Activated CD8-positive, alpha-beta T cell treated with anti-CD3 and anti-CD28 coated beads, Interleukin-2, amount 10 ng/mL, durations not matched to agents 7 days and 5 days (primary cell): ENCODE results near the gene CALHM4. TPM values are rescaled to one million over a fixed set of nuclear protein-coding genes. Genes with fewer than 3 reads are reported as not detected.

Source experiments
- ATAC-seq: fragments of 150-1000 bp; cut with Tn5 transposase; one replicate; pipeline ENCODE4 v1.10.0; 2021; ENCODE audit warnings: moderate library complexity
- CTCF ChIA-PET: fragments of 350-600 bp; sonication (Branson Sonifier 250); formaldehyde crosslinking; loops from one replicate; lab custom pipeline; 2021; ENCODE audit warnings: antibody characterized with exemption; lab: Charles Lee
- POLR2A ChIA-PET: fragments of 350-600 bp; sonication (Branson Sonifier 250); formaldehyde crosslinking; loops from one replicate; lab custom pipeline; 2021; ENCODE audit warnings: antibody characterized with exemption; lab: Charles Lee
- DNase-seq: peaks from one replicate; pipeline ENCODE4 v3.0.0-alpha.2; 2020
- H3K27ac Mint-ChIP-seq: one replicate; pipeline ENCODE4 v1.8.0; 2021; ENCODE audit warnings: mild to moderate bottlenecking, mixed read lengths
- H3K27me3 Mint-ChIP-seq: one replicate; pipeline ENCODE4 v1.8.0; 2021; ENCODE audit warnings: low read depth, mixed read lengths
- H3K36me3 Mint-ChIP-seq: one replicate; pipeline ENCODE4 v1.8.0; 2021; ENCODE audit warnings: low read depth, mixed read lengths
- H3K4me1 Mint-ChIP-seq: one replicate; pipeline ENCODE4 v1.8.0; 2021; ENCODE audit warnings: low read depth, mixed read lengths
- H3K4me3 Mint-ChIP-seq: one replicate; pipeline ENCODE4 v1.8.0; 2021; ENCODE audit warnings: mild to moderate bottlenecking, mixed read lengths
- H3K9me3 Mint-ChIP-seq: one replicate; pipeline ENCODE4 v1.8.0; 2022; ENCODE audit warnings: mixed read lengths; ENCODE audit not compliant: insufficient read depth
- total RNA-seq, 2 experiments: library from RNA; stranded (reverse); gene quantifications; one replicate each; pipeline ENCODE4 v1.2.3, GENCODE V29; 2021

Gene CALHM4
- total RNA-seq, 2 experiments from 2014 or later: not detected

- no peak for DNase-seq
- POLR2A ChIA-PET: interaction anchor here (0.6 to 1.1 kb wide), 3 partner anchors 9 to 285 kb away, joined by 3 to 6 read pairs (median 3); no protein-coding TSS in a partner anchor
- Mint-ChIP-seq H3K27ac (no peak overlapping the region), H3K27me3 (peaks cover 20% of the 10 kb centered on the region), H3K36me3 (no peaks in the 10 kb centered on the region), H3K4me3 (no peak overlapping the region), H3K4me1 (peaks cover 14% of the 10 kb centered on the region), H3K9me3 (no peaks in the 10 kb centered on the region)
- no peak for ATAC-seq
- CTCF ChIA-PET: interaction anchor here (1.9 to 2.6 kb wide), 3 partner anchors 277 to 296 kb away, joined by 8 to 13 read pairs (median 10); no protein-coding TSS in a partner anchor
Observed at GRCh38 chr6:116564311-116564710, 10.8 kb downstream of the CALHM4 start.

GRCh38 chr6:116564921-116565872, 11.6 kb downstream of the CALHM4 start:
- no peak overlapping the region for H3K27ac Mint-ChIP-seq
- peaks cover 20% of the 10 kb centered on the region for H3K27me3 Mint-ChIP-seq
- DNase-seq (no peak), ATAC-seq (peak; percentile 60)
- ChIA-PET POLR2A (interaction anchor here (0.7 kb wide), 1 partner anchor 16 kb away, joined by 5 read pairs; no protein-coding TSS in a partner anchor), CTCF (interaction anchor here (0.7 to 2.6 kb wide), 3 partner anchors 278 to 347 kb away, joined by 4 to 13 read pairs (median 8); no protein-coding TSS in a partner anchor)
- peaks cover 21% of the 10 kb centered on the region for H3K4me1 Mint-ChIP-seq
- H3K9me3 Mint-ChIP-seq: no peaks in the 10 kb centered on the region
- H3K36me3 Mint-ChIP-seq: no peaks in the 10 kb centered on the region
- H3K4me3 Mint-ChIP-seq: peak overlapping the region; percentile 9

- H3K36me3 Mint-ChIP-seq: peaks cover 4% of the 10 kb centered on the region
- H3K27ac Mint-ChIP-seq: no peak overlapping the region
- POLR2A ChIA-PET: no interaction called here
- CTCF ChIA-PET: no interaction called here
- H3K4me1 Mint-ChIP-seq: peaks cover 30% of the 10 kb centered on the region
- ATAC-seq (no peak), DNase-seq (no peak)
- no peaks in the 10 kb centered on the region for H3K9me3 Mint-ChIP-seq
- no peak overlapping the region for H3K4me3 Mint-ChIP-seq
- H3K27me3 Mint-ChIP-seq: peaks cover 10% of the 10 kb centered on the region
Observed at GRCh38 chr6:116568111-116568510, 14.6 kb downstream of the CALHM4 start.

DNA sequence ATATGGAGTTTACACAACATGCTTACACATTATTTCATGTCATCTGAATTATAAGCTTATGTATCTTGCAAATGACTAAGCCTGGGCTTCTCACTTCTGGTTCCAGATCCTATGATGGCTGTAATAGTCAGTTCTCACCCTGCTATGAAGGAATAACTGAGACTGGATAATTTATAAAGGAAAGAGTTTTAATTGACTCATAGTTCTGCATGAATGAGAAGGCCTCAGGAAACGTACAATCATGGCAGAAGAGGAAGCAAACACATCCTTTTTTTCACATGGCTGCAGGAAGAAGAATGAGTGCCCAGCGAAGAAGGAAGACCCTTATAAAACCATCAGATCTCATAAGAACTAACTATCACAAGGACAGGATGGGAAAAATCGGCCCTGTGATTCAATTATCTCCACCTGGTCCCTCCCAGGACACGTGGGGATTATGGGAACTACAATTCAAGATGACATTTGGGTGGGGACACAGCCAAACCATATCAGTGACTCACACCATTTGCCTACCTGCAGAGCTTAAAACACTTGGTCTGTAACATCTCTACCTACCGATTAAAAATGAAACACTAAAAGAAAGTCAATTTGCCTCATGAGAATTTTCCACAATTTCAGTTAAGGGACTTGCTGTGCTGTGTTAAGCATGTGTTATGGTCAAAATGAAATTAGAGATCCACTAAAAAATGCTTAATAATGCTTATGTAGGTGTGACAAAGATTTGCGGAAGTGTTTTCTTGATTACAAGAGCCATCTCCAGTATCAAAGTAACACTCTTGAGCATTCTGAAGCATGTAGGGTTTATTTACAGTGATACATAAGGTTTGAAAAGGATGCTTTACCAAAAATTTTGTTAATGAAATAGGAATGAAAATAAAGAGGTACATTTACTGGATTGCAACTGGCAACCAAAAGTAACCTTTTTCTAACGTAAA, 15.5 kb downstream of the CALHM4 start:
- ChIA-PET POLR2A (no interaction called here), CTCF (interaction anchor here (0.8 to 2.3 kb wide), 2 partner anchors 34 to 290 kb away, joined by 4 to 9 read pairs; partner anchors contain the start of gene TSPYL1)
- H3K36me3 Mint-ChIP-seq: peaks cover 6% of the 10 kb centered on the region
- H3K4me3 Mint-ChIP-seq: no peak overlapping the region
- H3K9me3 Mint-ChIP-seq: no peaks in the 10 kb centered on the region
- ATAC-seq: no peak
- peaks cover 6% of the 10 kb centered on the region for H3K27me3 Mint-ChIP-seq
- H3K27ac Mint-ChIP-seq: no peak overlapping the region
- H3K4me1 Mint-ChIP-seq: peaks cover 37% of the 10 kb centered on the region
- DNase-seq: no peak

GRCh38 chr6:116570856-116571682, 17.5 kb downstream of the CALHM4 start, which contains the start of gene RWDD1:
Gene RWDD1 (plus strand): TSS chr6:116571504. CDS start chr6:116571583, 79 bp downstream.
- Mint-ChIP-seq H3K4me1 (peaks cover 37% of the 10 kb centered on the region), H3K36me3 (peaks cover 15% of the 10 kb centered on the region), H3K27me3 (peaks cover 5% of the 10 kb centered on the region), H3K4me3 (peak within 1 kb of the TSS; percentile 98), H3K9me3 (no peaks in the 10 kb centered on the region), H3K27ac (peak within 1 kb of the TSS; percentile 97)
- ChIA-PET POLR2A (interaction anchor here (0.6 to 2.6 kb wide), 16 partner anchors 8 to 471 kb away, joined by 3 to 27 read pairs (median 4); partner anchors contain the start of genes CALHM4, NT5DC1, RSPH4A and TSPYL1), CTCF (interaction anchor here (1.2 to 3.6 kb wide), 9 partner anchors 11 to 354 kb away, joined by 3 to 30 read pairs (median 7); partner anchors contain the start of gene TSPYL1)
- peak; percentile 99 for DNase-seq
- ATAC-seq: peak; percentile 96

DNA sequence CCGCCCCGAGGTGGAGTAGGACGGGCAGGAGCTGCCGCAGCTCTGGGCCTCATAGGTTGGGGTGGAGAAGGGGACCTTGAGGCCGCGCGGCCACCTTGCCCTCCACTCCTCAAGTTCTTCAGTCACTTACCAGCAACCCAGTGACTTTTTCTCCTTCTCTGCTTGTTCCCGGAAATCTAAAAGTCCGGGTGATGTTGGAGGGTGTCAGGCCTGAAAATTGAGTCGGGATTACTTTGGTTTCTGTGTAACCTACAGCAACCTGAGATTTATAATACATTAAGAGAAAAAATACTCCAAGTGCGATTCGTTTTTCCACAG, 18.1 kb downstream of the CALHM4 start:
- peaks cover 37% of the 10 kb centered on the region for H3K4me1 Mint-ChIP-seq
- peak overlapping the region; percentile 97 for H3K27ac Mint-ChIP-seq
- peaks cover 5% of the 10 kb centered on the region for H3K27me3 Mint-ChIP-seq
- peak overlapping the region; percentile 98 for H3K4me3 Mint-ChIP-seq
- H3K9me3 Mint-ChIP-seq: no peaks in the 10 kb centered on the region
- peaks cover 20% of the 10 kb centered on the region for H3K36me3 Mint-ChIP-seq
- ATAC-seq: no peak
- DNase-seq: no peak
- CTCF ChIA-PET: interaction anchor here (1.2 to 3.6 kb wide), 7 partner anchors 12 to 303 kb away, joined by 3 to 30 read pairs (median 7); partner anchors contain the start of gene TSPYL1
- POLR2A ChIA-PET: interaction anchor here (0.6 to 2.6 kb wide), 14 partner anchors 9 to 471 kb away, joined by 3 to 27 read pairs (median 4); partner anchors contain the start of genes CALHM4, NT5DC1, RSPH4A and TSPYL1

GRCh38 chr6:116572162-116572561, 18.6 kb downstream of the CALHM4 start:
- peak; percentile 33 for DNase-seq
- ChIA-PET POLR2A (interaction anchor here (1.1 to 2.6 kb wide), 7 partner anchors 9 to 318 kb away, joined by 3 to 27 read pairs (median 6); partner anchors contain the start of genes CALHM4, TSPYL1 and TSPYL4), CTCF (interaction anchor here (0.8 to 3.6 kb wide), 6 partner anchors 9 to 303 kb away, joined by 3 to 30 read pairs (median 7); no protein-coding TSS in a partner anchor)
- Mint-ChIP-seq H3K4me3 (peak overlapping the region; percentile 98), H3K27me3 (no peaks in the 10 kb centered on the region), H3K27ac (peak overlapping the region; percentile 97), H3K4me1 (peaks cover 37% of the 10 kb centered on the region), H3K9me3 (no peaks in the 10 kb centered on the region), H3K36me3 (peaks cover 23% of the 10 kb centered on the region)
- ATAC-seq: no peak

DNA sequence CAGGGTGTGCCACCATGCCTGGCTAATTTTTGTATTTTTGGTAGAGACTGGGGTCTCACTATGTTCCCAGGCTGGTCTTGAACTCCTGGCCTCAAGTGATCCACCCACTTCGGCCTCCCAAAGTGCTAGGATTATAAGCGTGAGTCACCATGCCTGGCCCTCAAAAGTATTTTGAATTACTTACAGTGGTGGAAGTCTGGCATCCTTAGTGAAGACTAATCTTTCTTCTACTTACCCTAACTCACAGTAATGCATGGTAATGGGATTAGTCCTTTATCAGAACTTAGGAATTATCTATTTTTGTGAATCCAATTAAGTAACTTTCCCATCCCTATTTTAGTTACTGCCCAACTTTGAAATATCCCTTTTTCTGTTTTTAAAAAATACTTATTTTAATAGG, 21.7 kb downstream of the CALHM4 start:
- ChIA-PET POLR2A (no interaction called here), CTCF (no interaction called here)
- H3K27ac Mint-ChIP-seq: no peak overlapping the region
- ATAC-seq (no peak), DNase-seq (no peak)
- H3K4me1 Mint-ChIP-seq: peaks cover 28% of the 10 kb centered on the region
- no peaks in the 10 kb centered on the region for H3K9me3 Mint-ChIP-seq
- H3K36me3 Mint-ChIP-seq: peaks cover 33% of the 10 kb centered on the region
- no peak overlapping the region for H3K4me3 Mint-ChIP-seq
- H3K27me3 Mint-ChIP-seq: no peaks in the 10 kb centered on the region

DNA sequence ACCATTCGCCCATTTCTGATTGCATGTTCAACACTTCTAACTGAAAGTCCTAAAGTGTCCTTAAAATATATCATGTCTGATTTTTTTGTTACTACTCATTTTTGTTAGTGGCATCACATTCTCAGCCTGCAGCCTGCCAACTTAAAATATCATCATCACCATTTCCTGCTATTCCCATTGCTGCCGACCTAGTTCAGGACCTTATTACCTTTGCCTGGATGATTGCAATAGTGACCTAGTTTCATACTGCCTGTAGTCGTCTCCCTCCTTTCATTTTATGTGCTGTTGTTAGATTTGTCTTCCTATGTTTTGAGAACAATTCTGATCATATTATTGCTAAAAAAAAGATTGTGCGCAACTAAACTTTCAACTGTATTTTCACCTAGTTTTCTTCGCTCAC, 23.9 kb downstream of the CALHM4 start:
- DNase-seq (no peak), ATAC-seq (no peak)
- ChIA-PET POLR2A (no interaction called here), CTCF (interaction anchor here (1.5 kb wide), 1 partner anchor 16 kb away, joined by 5 read pairs; no protein-coding TSS in a partner anchor)
- H3K4me1 Mint-ChIP-seq: peaks cover 23% of the 10 kb centered on the region
- no peaks in the 10 kb centered on the region for H3K27me3 Mint-ChIP-seq
- no peaks in the 10 kb centered on the region for H3K9me3 Mint-ChIP-seq
- no peak overlapping the region for H3K4me3 Mint-ChIP-seq
- no peak overlapping the region for H3K27ac Mint-ChIP-seq
- peaks cover 39% of the 10 kb centered on the region for H3K36me3 Mint-ChIP-seq

DNA sequence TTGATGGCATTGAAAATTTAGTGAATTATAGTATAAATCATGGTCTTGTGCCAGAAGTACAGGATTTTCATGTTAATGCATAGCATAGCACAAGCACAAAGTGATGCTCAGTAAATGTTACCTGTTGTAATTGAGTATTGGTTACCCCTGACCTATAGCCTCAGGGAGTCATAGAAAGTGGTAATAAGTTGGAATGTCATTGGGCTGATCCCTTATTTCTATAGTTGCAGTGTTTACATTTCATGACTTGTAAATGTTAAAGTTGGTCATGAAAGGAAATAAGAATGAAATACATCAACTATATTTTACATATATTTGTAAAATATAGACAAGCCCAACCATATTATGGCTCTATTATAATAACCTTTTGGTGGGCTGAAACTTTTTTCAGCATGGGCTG, 24.8 kb downstream of the CALHM4 start:
- Mint-ChIP-seq H3K9me3 (no peaks in the 10 kb centered on the region), H3K36me3 (peaks cover 41% of the 10 kb centered on the region), H3K4me3 (no peak overlapping the region), H3K27me3 (no peaks in the 10 kb centered on the region), H3K4me1 (peaks cover 15% of the 10 kb centered on the region), H3K27ac (no peak overlapping the region)
- no peak for DNase-seq
- no peak for ATAC-seq
- CTCF ChIA-PET: interaction anchor here (1.5 kb wide), 1 partner anchor 17 kb away, joined by 5 read pairs; no protein-coding TSS in a partner anchor
- POLR2A ChIA-PET: no interaction called here
